ENCODE data around the gene PLB1. TPM values are rescaled to one million over a fixed set of nuclear protein-coding genes. Genes with fewer than 3 reads are reported as not detected.

The PLB1 gene
- polyA plus RNA-seq, 1 donor, result 3.2 TPM

- DNase-seq, result no peak
- Histone ChIP-seq H3K9me3 (ENCODE audit: control insufficient read depth, low read depth, low read length) (no peaks in the 10 kb centered on the region), H3K27me3 (ENCODE audit: control insufficient read depth, insufficient read depth, low read length) (no peaks in the 10 kb centered on the region), H3K4me1 (ENCODE audit: control insufficient read depth, insufficient read depth, low read length) (peaks cover 25% of the 10 kb centered on the region), H3K27ac (ENCODE audit: low read length) (no peak overlapping the region), H3K4me3 (ENCODE audit: low read length) (no peak overlapping the region), H3K36me3 (ENCODE audit: control insufficient read depth, insufficient read depth, low read length) (peaks cover 15% of the 10 kb centered on the region)
- 85% methylated on average over 5 of the region's 10 CpGs for WGBS (ENCODE audit: insufficient coverage, low lambda C conversion rate)
These were observed 123.6 kb downstream of the PLB1 start for GRCh38 chr2:28619213-28620196.

GRCh38 chr2:28620291-28620793 is 124.5 kb downstream of the PLB1 start:
- no CpG with 5 or more reads among the region's 5 CpGs for WGBS (ENCODE audit: insufficient coverage, low lambda C conversion rate)
- H3K4me1 ChIP-seq (ENCODE audit: control insufficient read depth, insufficient read depth, low read length), result peaks cover 33% of the 10 kb centered on the region

GRCh38 chr2:28620801-28621171 is 124.9 kb downstream of the PLB1 start:
- peaks cover 36% of the 10 kb centered on the region for H3K4me1 ChIP-seq (ENCODE audit: control insufficient read depth, insufficient read depth, low read length)
- no CpG with 5 or more reads among the region's 4 CpGs for WGBS (ENCODE audit: insufficient coverage, low lambda C conversion rate)
- no peak for DNase-seq
- H3K9me3 ChIP-seq (ENCODE audit: control insufficient read depth, low read depth, low read length), result no peaks in the 10 kb centered on the region
- peak overlapping the region; percentile 86 for H3K27ac ChIP-seq (ENCODE audit: low read length)
- H3K36me3 ChIP-seq (ENCODE audit: control insufficient read depth, insufficient read depth, low read length), result peaks cover 5% of the 10 kb centered on the region
- H3K27me3 ChIP-seq (ENCODE audit: control insufficient read depth, insufficient read depth, low read length), result no peaks in the 10 kb centered on the region
- no peak overlapping the region for H3K4me3 ChIP-seq (ENCODE audit: low read length)

More at GRCh38 chr2:28620291-28620793, 124.5 kb downstream of the PLB1 start:
- Histone ChIP-seq H3K9me3 (ENCODE audit: control insufficient read depth, low read depth, low read length) (no peaks in the 10 kb centered on the region), H3K36me3 (ENCODE audit: control insufficient read depth, insufficient read depth, low read length) (peaks cover 7% of the 10 kb centered on the region), H3K27ac (ENCODE audit: low read length) (no peak overlapping the region), H3K27me3 (ENCODE audit: control insufficient read depth, insufficient read depth, low read length) (no peaks in the 10 kb centered on the region), H3K4me3 (ENCODE audit: low read length) (no peak overlapping the region)
- no peak for DNase-seq

- Histone ChIP-seq H3K36me3 (ENCODE audit: control insufficient read depth, insufficient read depth, low read length) (peaks cover 7% of the 10 kb centered on the region), H3K9me3 (ENCODE audit: control insufficient read depth, low read depth, low read length) (no peaks in the 10 kb centered on the region), H3K4me1 (ENCODE audit: control insufficient read depth, insufficient read depth, low read length) (peaks cover 36% of the 10 kb centered on the region), H3K27ac (ENCODE audit: low read length) (peak overlapping the region; percentile 86), H3K27me3 (ENCODE audit: control insufficient read depth, insufficient read depth, low read length) (no peaks in the 10 kb centered on the region), H3K4me3 (ENCODE audit: low read length) (no peak overlapping the region)
- WGBS (ENCODE audit: insufficient coverage, low lambda C conversion rate), result no CpG with 5 or more reads among the region's 15 CpGs
- peak; percentile 84 to 93 for DNase-seq
These were observed 125.6 kb downstream of the PLB1 start for GRCh38 chr2:28621172-28622100.

GRCh38 chr2:28622101-28622499 is 126.2 kb downstream of the PLB1 start:
- no peak overlapping the region for H3K4me3 ChIP-seq (ENCODE audit: low read length)
- peak overlapping the region; percentile 86 for H3K27ac ChIP-seq (ENCODE audit: low read length)
- H3K4me1 ChIP-seq (ENCODE audit: control insufficient read depth, insufficient read depth, low read length), result peaks cover 36% of the 10 kb centered on the region
- no peaks in the 10 kb centered on the region for H3K9me3 ChIP-seq (ENCODE audit: control insufficient read depth, low read depth, low read length)
- 83% methylated on average over 1 of the region's 2 CpGs for WGBS (ENCODE audit: insufficient coverage, low lambda C conversion rate)
- peaks cover 10% of the 10 kb centered on the region for H3K36me3 ChIP-seq (ENCODE audit: control insufficient read depth, insufficient read depth, low read length)
- no peak for DNase-seq
- no peaks in the 10 kb centered on the region for H3K27me3 ChIP-seq (ENCODE audit: control insufficient read depth, insufficient read depth, low read length)

- H3K27ac ChIP-seq (ENCODE audit: low read length), result no peak overlapping the region
- H3K9me3 ChIP-seq (ENCODE audit: control insufficient read depth, low read depth, low read length), result no peaks in the 10 kb centered on the region
- H3K4me1 ChIP-seq (ENCODE audit: control insufficient read depth, insufficient read depth, low read length), result peaks cover 36% of the 10 kb centered on the region
- no peak overlapping the region for H3K4me3 ChIP-seq (ENCODE audit: low read length)
- peaks cover 19% of the 10 kb centered on the region for H3K36me3 ChIP-seq (ENCODE audit: control insufficient read depth, insufficient read depth, low read length)
- WGBS (ENCODE audit: insufficient coverage, low lambda C conversion rate), result no CpG with 5 or more reads among the region's 12 CpGs
- peak in 1 of 2 donors; percentile 40 for DNase-seq
- H3K27me3 ChIP-seq (ENCODE audit: control insufficient read depth, insufficient read depth, low read length), result no peaks in the 10 kb centered on the region
These were observed 127.9 kb downstream of the PLB1 start for GRCh38 chr2:28623582-28624405.

GRCh38 chr2:28624436-28624792 is 128.6 kb downstream of the PLB1 start:
- Histone ChIP-seq H3K4me1 (ENCODE audit: control insufficient read depth, insufficient read depth, low read length) (peaks cover 36% of the 10 kb centered on the region), H3K27me3 (ENCODE audit: control insufficient read depth, insufficient read depth, low read length) (no peaks in the 10 kb centered on the region), H3K4me3 (ENCODE audit: low read length) (no peak overlapping the region), H3K36me3 (ENCODE audit: control insufficient read depth, insufficient read depth, low read length) (peaks cover 25% of the 10 kb centered on the region), H3K27ac (ENCODE audit: low read length) (peak overlapping the region; percentile 43), H3K9me3 (ENCODE audit: control insufficient read depth, low read depth, low read length) (no peaks in the 10 kb centered on the region)
- 89% methylated on average over 1 of the region's 2 CpGs for WGBS (ENCODE audit: insufficient coverage, low lambda C conversion rate)
- no peak for DNase-seq

- 67% methylated on average over 1 of the region's 19 CpGs for WGBS (ENCODE audit: insufficient coverage, low lambda C conversion rate)
- peak overlapping the region; percentile 53 for H3K27ac ChIP-seq (ENCODE audit: low read length)
- no peaks in the 10 kb centered on the region for H3K9me3 ChIP-seq (ENCODE audit: control insufficient read depth, low read depth, low read length)
- peak; percentile 49 to 64 for DNase-seq
- peaks cover 36% of the 10 kb centered on the region for H3K4me1 ChIP-seq (ENCODE audit: control insufficient read depth, insufficient read depth, low read length)
- H3K36me3 ChIP-seq (ENCODE audit: control insufficient read depth, insufficient read depth, low read length), result peaks cover 27% of the 10 kb centered on the region
- no peak overlapping the region for H3K4me3 ChIP-seq (ENCODE audit: low read length)
- H3K27me3 ChIP-seq (ENCODE audit: control insufficient read depth, insufficient read depth, low read length), result no peaks in the 10 kb centered on the region
These were observed 129.2 kb downstream of the PLB1 start for GRCh38 chr2:28624793-28625701.

- H3K27ac ChIP-seq (ENCODE audit: low read length), result no peak overlapping the region
- no CpG with 5 or more reads among the region's 5 CpGs for WGBS (ENCODE audit: insufficient coverage, low lambda C conversion rate)
- H3K4me1 ChIP-seq (ENCODE audit: control insufficient read depth, insufficient read depth, low read length), result peaks cover 27% of the 10 kb centered on the region
- no peaks in the 10 kb centered on the region for H3K27me3 ChIP-seq (ENCODE audit: control insufficient read depth, insufficient read depth, low read length)
- no peak overlapping the region for H3K4me3 ChIP-seq (ENCODE audit: low read length)
- H3K9me3 ChIP-seq (ENCODE audit: control insufficient read depth, low read depth, low read length), result no peaks in the 10 kb centered on the region
- no peak for DNase-seq
- peaks cover 27% of the 10 kb centered on the region for H3K36me3 ChIP-seq (ENCODE audit: control insufficient read depth, insufficient read depth, low read length)
These were observed 130.5 kb downstream of the PLB1 start for GRCh38 chr2:28626376-28626775.

Data from large intestine (tissue), 3 donors.